A673 (cell line): Measurements from ENCODE around the gene PRKCH.

Experiments
- CTCF ChIP-seq: fragments of 300-800, 200-600 bp; sonication (generic); conservative IDR thresholded peaks from 2 replicates; pipeline ENCODE4 v1.5.1; 2017; ENCODE audit warnings: low read depth, mild to moderate bottlenecking, antibody characterized with exemption, low read length, moderate library complexity, mixed read lengths
- EZH2 ChIP-seq: fragments of 200-600 bp; sonication (generic); IDR thresholded peaks from 2 replicates; pipeline ENCODE4 v1.6.1; 2017; ENCODE audit warnings: borderline replicate concordance, low read depth, mild to moderate bottlenecking, mixed read lengths, antibody characterized with exemption, low read length; ENCODE audit not compliant: poor library complexity, severe bottlenecking

GRCh38 chr14:61398221-61398620 lies 76.8 kb downstream of the PRKCH start:
- TF ChIP-seq CTCF (no peak), EZH2 (no peak)
